WTC11 (cell line): Measurements from ENCODE around the gene IGSF9B. TPM values are rescaled to one million over a fixed set of nuclear protein-coding genes. Genes with fewer than 3 reads are reported as not detected.

Experiments used
- ATAC-seq: fragments of 200-7000 bp; cut with Tn5 transposase; 2 replicates; pipeline ENCODE4 v1.10.0; 2021; ENCODE audit warnings: mild to moderate bottlenecking, moderate library complexity
- CTCF ChIA-PET: fragments of 300-600 bp; sonication (Branson Sonifier 250); formaldehyde crosslinking; loops from one replicate; lab custom pipeline; 2021; ENCODE audit warnings: antibody characterized with exemption; lab: Charles Lee
- POLR2A ChIA-PET: fragments of 350-600 bp; sonication (Branson Sonifier 250); formaldehyde crosslinking; loops from one replicate; lab custom pipeline; 2021; ENCODE audit warnings: antibody characterized with exemption; lab: Charles Lee
- DNase-seq: peaks from one replicate; pipeline ENCODE4 v3.0.0; 2021; ENCODE audit warnings: low spot score
- H3K27ac Mint-ChIP-seq: 2 replicates; pipeline ENCODE4 v1.8.0; 2021; ENCODE audit warnings: mixed read lengths
- H3K27me3 Mint-ChIP-seq: 2 replicates; pipeline ENCODE4 v1.8.0; 2021; ENCODE audit warnings: low read depth, mild to moderate bottlenecking, moderate library complexity, mixed read lengths
- H3K36me3 Mint-ChIP-seq: 2 replicates; pipeline ENCODE4 v1.8.0; 2021; ENCODE audit warnings: mixed read lengths
- H3K4me1 Mint-ChIP-seq: 2 replicates; pipeline ENCODE4 v1.8.0; 2022; ENCODE audit warnings: mixed read lengths
- H3K4me3 Mint-ChIP-seq: 2 replicates; pipeline ENCODE4 v1.8.0; 2021; ENCODE audit warnings: mild to moderate bottlenecking, moderate library complexity, mixed read lengths
- H3K9me3 Mint-ChIP-seq: 2 replicates; pipeline ENCODE4 v1.8.0; 2021; ENCODE audit warnings: mixed read lengths
- CREM ChIP-seq: sonication (generic); formaldehyde crosslinking; IDR thresholded peaks from 2 replicates; pipeline ENCODE4 v1.8.1; 2022; ENCODE audit warnings: mild to moderate bottlenecking, missing genetic modification reagents, moderate library complexity
- GABPB1 ChIP-seq: sonication (generic); formaldehyde crosslinking; IDR thresholded peaks from 2 replicates; pipeline ENCODE4 v1.8.1; 2023; ENCODE audit warnings: mild to moderate bottlenecking, missing genetic modification reagents
- HMGA2 ChIP-seq: fragments of 250-450 bp; sonication (Bioruptor Pico); IDR thresholded peaks from 2 replicates; pipeline ENCODE4 v1.4.0; 2021; ENCODE audit warnings: mild to moderate bottlenecking, moderate library complexity
- IRF2 ChIP-seq: sonication (generic); formaldehyde crosslinking; IDR thresholded peaks from 2 replicates; pipeline ENCODE4 v1.8.0; 2022; ENCODE audit warnings: low read depth, missing genetic modification reagents, borderline replicate concordance
- JUN ChIP-seq: sonication (generic); formaldehyde crosslinking; IDR thresholded peaks from 2 replicates; pipeline ENCODE4 v1.8.0; 2023; ENCODE audit warnings: mild to moderate bottlenecking, missing genetic modification reagents
- NFE2L1 ChIP-seq: sonication (generic); formaldehyde crosslinking; IDR thresholded peaks from 2 replicates; pipeline ENCODE4 v1.8.1; 2023; ENCODE audit warnings: missing genetic modification reagents
- NR2C2 ChIP-seq: sonication (generic); formaldehyde crosslinking; IDR thresholded peaks from 2 replicates; pipeline ENCODE4 v1.8.0; 2022; ENCODE audit warnings: mild to moderate bottlenecking, missing genetic modification reagents
- OVOL2 ChIP-seq: fragments of 250-450 bp; sonication (Bioruptor Pico); IDR thresholded peaks from 2 replicates; pipeline ENCODE4 v1.9.0; 2021; ENCODE audit warnings: mild to moderate bottlenecking, borderline replicate concordance
- RELA ChIP-seq: sonication (generic); formaldehyde crosslinking; IDR thresholded peaks from 2 replicates; pipeline ENCODE4 v1.8.1; 2022; ENCODE audit warnings: missing genetic modification reagents, mild to moderate bottlenecking, borderline replicate concordance
- SMAD3 ChIP-seq: sonication (generic); formaldehyde crosslinking; IDR thresholded peaks from 2 replicates; pipeline ENCODE4 v1.8.0; 2022; ENCODE audit warnings: missing genetic modification reagents, mild to moderate bottlenecking, borderline replicate concordance
- SOX15 ChIP-seq: fragments of 250-450 bp; sonication (Bioruptor Pico); IDR thresholded peaks from 2 replicates; pipeline ENCODE4 v1.9.0; 2021; ENCODE audit warnings: mild to moderate bottlenecking
- ZNF423 ChIP-seq: fragments of 250-450 bp; sonication (Bioruptor Pico); IDR thresholded peaks from 2 replicates; pipeline ENCODE4 v2.1.2; 2022; ENCODE audit warnings: mild to moderate bottlenecking, moderate library complexity
- total RNA-seq: library from RNA; stranded (reverse); gene quantifications from 3 replicates; pipeline ENCODE4 v1.2.3, GENCODE V29; 2021
- TF ChIP-seq, protein P1 (sequence below): fragments of 200-600 bp; IDR thresholded peaks from 2 replicates; pipeline ENCODE4 v1.8.0; 2022; ENCODE audit warnings: antibody characterized with exemption
- TF ChIP-seq, protein P2 (sequence below): sonication (generic); formaldehyde crosslinking; IDR thresholded peaks from 2 replicates; pipeline ENCODE4 v1.8.0; 2022; ENCODE audit warnings: mild to moderate bottlenecking, missing genetic modification reagents
- TF ChIP-seq, protein P3 (sequence below): fragments of 250-450 bp; sonication (Bioruptor Pico); IDR thresholded peaks from 2 replicates; pipeline ENCODE4 v1.9.0; 2021; ENCODE audit warnings: mild to moderate bottlenecking
- TF ChIP-seq, protein P4 (sequence below): sonication (generic); formaldehyde crosslinking; conservative IDR thresholded peaks from 2 replicates; pipeline ENCODE4 v1.8.1; 2023; ENCODE audit warnings: mild to moderate bottlenecking, low read depth, missing genetic modification reagents, moderate library complexity
- TF ChIP-seq, protein P5 (sequence below): sonication (generic); formaldehyde crosslinking; IDR thresholded peaks from 2 replicates; pipeline ENCODE4 v1.8.1; 2022; ENCODE audit warnings: low read depth, mild to moderate bottlenecking, moderate library complexity, missing genetic modification reagents, borderline replicate concordance
- TF ChIP-seq, protein P6 (sequence below): fragments of 250-450 bp; sonication (Bioruptor Pico); IDR thresholded peaks from 2 replicates; pipeline ENCODE4 v2.1.2; 2022; ENCODE audit warnings: mild to moderate bottlenecking, moderate library complexity

The IGSF9B gene
- total RNA-seq, 1 experiment from 2014 or later = 52.7 TPM

DNA sequence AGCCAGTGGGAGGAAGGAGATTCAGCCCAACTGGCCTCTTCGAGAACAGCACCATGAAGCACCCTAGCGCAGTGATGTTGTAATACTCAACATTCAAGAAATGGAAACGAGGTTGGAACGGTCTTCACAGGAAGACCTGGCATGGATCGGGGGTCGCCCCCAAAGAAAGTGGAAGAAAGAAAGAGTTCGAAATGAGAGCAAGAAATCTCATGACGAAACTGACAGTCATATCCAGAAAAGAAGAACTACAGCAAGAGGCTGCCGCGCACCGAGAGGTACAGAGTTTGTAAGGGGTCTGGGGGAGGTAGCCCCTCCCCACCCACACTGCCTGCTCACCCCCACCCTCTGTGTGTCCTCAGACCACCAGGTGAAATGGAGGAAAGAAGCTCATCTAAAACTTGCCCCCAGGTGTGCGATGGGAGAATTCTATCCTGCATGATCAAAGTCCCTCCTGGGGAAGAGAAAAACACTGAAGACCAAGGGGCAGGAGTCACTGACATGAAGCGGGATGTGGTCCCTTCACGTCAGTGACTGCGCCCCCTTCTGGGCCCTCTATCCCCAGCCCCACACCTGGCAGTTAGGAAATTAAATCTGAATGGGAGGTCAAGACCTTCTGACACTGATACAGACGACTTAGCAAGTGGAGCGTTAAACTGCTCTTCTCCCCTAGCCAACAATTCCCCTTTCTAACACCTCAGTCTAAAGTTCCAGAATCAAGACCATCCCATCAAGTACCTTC lies 58.6 kb downstream of the IGSF9B start:
- TF ChIP-seq, protein P1, sequence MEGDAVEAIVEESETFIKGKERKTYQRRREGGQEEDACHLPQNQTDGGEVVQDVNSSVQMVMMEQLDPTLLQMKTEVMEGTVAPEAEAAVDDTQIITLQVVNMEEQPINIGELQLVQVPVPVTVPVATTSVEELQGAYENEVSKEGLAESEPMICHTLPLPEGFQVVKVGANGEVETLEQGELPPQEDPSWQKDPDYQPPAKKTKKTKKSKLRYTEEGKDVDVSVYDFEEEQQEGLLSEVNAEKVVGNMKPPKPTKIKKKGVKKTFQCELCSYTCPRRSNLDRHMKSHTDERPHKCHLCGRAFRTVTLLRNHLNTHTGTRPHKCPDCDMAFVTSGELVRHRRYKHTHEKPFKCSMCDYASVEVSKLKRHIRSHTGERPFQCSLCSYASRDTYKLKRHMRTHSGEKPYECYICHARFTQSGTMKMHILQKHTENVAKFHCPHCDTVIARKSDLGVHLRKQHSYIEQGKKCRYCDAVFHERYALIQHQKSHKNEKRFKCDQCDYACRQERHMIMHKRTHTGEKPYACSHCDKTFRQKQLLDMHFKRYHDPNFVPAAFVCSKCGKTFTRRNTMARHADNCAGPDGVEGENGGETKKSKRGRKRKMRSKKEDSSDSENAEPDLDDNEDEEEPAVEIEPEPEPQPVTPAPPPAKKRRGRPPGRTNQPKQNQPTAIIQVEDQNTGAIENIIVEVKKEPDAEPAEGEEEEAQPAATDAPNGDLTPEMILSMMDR = peak; percentile 37; the same call in 1 of the 2 replicates
- TF ChIP-seq NR2C2 = no peak
- CTCF ChIA-PET = interaction anchor here (0.7 kb wide), 1 partner anchor 364 kb away, joined by 3 read pairs; no protein-coding TSS in a partner anchor
- POLR2A ChIA-PET = no interaction called here

DNA sequence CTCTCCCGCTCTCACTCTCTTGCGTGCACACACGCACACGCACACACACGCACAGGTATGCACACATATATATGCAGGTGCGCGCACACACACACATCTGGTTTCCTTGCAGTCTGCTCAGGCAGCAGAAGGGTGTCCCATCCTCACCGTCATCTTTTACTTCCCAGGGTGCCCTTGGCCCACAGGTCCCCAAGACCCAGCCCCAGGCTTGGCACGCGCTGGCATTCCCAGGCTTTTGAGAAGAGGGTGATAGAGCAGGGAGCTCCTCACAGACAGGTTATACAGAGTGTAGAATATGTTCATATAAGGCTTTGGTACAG lies 59.5 kb downstream of the IGSF9B start:
- CTCF ChIA-PET = interaction anchor here (0.7 kb wide), 1 partner anchor 365 kb away, joined by 3 read pairs; no protein-coding TSS in a partner anchor
- POLR2A ChIA-PET = no interaction called here
- no peak overlapping the region for H3K27ac Mint-ChIP-seq

More for the DNA sequence above, 58.6 kb downstream of the IGSF9B start:
- Mint-ChIP-seq H3K4me3 (no peak overlapping the region), H3K36me3 (peaks cover 17% of the 10 kb centered on the region), H3K9me3 (no peaks in the 10 kb centered on the region), H3K27me3 (no peaks in the 10 kb centered on the region), H3K27ac (peak overlapping the region; percentile 61; the same call in 1 of the 2 replicates), H3K4me1 (peaks cover 40% of the 10 kb centered on the region)
- peak; percentile 70 for DNase-seq
- ATAC-seq = peak; percentile 73

DNA sequence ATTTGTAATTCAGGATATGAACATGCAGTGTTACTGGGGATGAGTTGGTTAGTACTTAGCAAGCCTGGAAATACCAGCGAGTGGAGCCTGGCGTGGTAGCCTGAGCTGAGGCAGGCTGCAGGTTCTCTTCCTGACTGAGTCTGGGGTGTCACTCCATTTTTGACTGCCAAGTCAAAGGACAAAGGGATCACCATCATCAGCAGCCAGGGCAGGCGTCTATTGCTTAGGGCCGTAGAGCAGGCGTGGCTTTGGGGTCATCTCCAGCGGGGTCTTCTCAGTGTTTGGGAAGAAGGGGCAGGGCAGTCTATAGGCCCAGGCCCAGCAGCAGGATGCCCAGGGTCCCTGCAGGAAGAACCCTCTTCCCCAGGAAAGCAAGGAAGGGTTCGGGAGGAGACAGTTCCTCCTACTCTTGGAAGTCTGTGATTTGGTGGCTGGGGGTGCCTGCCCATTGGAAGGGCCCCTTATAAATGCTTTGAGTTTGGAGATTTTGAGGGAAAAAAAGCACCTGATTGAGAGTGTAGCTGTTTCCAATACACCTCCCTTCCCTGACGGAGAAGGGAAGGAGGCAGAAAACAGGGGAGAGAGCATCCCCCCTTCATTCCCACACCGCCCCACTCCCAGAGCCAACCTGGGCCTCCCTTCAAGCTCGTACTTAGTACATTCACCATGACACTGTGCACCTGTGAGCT lies 60.0 kb downstream of the IGSF9B start:
- no peak for TF ChIP-seq OVOL2 (CRISPR knock-in tag)
- TF ChIP-seq SMAD3 = no peak
- TF ChIP-seq, protein P2, sequence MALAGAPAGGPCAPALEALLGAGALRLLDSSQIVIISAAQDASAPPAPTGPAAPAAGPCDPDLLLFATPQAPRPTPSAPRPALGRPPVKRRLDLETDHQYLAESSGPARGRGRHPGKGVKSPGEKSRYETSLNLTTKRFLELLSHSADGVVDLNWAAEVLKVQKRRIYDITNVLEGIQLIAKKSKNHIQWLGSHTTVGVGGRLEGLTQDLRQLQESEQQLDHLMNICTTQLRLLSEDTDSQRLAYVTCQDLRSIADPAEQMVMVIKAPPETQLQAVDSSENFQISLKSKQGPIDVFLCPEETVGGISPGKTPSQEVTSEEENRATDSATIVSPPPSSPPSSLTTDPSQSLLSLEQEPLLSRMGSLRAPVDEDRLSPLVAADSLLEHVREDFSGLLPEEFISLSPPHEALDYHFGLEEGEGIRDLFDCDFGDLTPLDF (CRISPR knock-in tag) = no peak
- TF ChIP-seq, protein P3, sequence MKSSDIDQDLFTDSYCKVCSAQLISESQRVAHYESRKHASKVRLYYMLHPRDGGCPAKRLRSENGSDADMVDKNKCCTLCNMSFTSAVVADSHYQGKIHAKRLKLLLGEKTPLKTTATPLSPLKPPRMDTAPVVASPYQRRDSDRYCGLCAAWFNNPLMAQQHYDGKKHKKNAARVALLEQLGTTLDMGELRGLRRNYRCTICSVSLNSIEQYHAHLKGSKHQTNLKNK (CRISPR knock-in tag) = no peak
- TF ChIP-seq, protein P4, sequence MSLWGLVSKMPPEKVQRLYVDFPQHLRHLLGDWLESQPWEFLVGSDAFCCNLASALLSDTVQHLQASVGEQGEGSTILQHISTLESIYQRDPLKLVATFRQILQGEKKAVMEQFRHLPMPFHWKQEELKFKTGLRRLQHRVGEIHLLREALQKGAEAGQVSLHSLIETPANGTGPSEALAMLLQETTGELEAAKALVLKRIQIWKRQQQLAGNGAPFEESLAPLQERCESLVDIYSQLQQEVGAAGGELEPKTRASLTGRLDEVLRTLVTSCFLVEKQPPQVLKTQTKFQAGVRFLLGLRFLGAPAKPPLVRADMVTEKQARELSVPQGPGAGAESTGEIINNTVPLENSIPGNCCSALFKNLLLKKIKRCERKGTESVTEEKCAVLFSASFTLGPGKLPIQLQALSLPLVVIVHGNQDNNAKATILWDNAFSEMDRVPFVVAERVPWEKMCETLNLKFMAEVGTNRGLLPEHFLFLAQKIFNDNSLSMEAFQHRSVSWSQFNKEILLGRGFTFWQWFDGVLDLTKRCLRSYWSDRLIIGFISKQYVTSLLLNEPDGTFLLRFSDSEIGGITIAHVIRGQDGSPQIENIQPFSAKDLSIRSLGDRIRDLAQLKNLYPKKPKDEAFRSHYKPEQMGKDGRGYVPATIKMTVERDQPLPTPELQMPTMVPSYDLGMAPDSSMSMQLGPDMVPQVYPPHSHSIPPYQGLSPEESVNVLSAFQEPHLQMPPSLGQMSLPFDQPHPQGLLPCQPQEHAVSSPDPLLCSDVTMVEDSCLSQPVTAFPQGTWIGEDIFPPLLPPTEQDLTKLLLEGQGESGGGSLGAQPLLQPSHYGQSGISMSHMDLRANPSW (CRISPR knock-in tag) = no peak
- no peak for TF ChIP-seq NFE2L1 (CRISPR knock-in tag)
- no peak for TF ChIP-seq RELA (CRISPR knock-in tag)
- no peak for TF ChIP-seq CREM (CRISPR knock-in tag)
- TF ChIP-seq, protein P5, sequence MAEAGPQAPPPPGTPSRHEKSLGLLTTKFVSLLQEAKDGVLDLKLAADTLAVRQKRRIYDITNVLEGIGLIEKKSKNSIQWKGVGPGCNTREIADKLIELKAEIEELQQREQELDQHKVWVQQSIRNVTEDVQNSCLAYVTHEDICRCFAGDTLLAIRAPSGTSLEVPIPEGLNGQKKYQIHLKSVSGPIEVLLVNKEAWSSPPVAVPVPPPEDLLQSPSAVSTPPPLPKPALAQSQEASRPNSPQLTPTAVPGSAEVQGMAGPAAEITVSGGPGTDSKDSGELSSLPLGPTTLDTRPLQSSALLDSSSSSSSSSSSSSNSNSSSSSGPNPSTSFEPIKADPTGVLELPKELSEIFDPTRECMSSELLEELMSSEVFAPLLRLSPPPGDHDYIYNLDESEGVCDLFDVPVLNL (CRISPR knock-in tag) = no peak
- no peak for TF ChIP-seq GABPB1 (CRISPR knock-in tag)
- no peak for TF ChIP-seq IRF2 (CRISPR knock-in tag)
- TF ChIP-seq, protein P6, sequence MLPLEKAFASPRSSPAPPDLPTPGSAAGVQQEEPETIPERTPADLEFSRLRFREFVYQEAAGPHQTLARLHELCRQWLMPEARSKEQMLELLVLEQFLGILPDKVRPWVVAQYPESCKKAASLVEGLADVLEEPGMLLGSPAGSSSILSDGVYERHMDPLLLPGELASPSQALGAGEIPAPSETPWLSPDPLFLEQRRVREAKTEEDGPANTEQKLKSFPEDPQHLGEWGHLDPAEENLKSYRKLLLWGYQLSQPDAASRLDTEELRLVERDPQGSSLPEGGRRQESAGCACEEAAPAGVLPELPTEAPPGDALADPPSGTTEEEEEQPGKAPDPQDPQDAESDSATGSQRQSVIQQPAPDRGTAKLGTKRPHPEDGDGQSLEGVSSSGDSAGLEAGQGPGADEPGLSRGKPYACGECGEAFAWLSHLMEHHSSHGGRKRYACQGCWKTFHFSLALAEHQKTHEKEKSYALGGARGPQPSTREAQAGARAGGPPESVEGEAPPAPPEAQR (CRISPR knock-in tag) = no peak
- TF ChIP-seq HMGA2 (CRISPR knock-in tag) = no peak
- TF ChIP-seq JUN (CRISPR knock-in tag) = no peak
- TF ChIP-seq SOX15 (CRISPR knock-in tag) = no peak
- Mint-ChIP-seq H3K27me3 (no peaks in the 10 kb centered on the region), H3K4me1 (peaks cover 40% of the 10 kb centered on the region), H3K4me3 (no peak overlapping the region), H3K9me3 (no peaks in the 10 kb centered on the region), H3K27ac (no peak overlapping the region), H3K36me3 (peaks cover 17% of the 10 kb centered on the region)
- ChIA-PET CTCF (interaction anchor here (0.7 kb wide), 1 partner anchor 365 kb away, joined by 3 read pairs; no protein-coding TSS in a partner anchor), POLR2A (no interaction called here)
- no peak for ATAC-seq
- no peak for DNase-seq

More for the DNA sequence above, 59.5 kb downstream of the IGSF9B start:
- peaks cover 17% of the 10 kb centered on the region for H3K36me3 Mint-ChIP-seq
- H3K4me1 Mint-ChIP-seq = peaks cover 40% of the 10 kb centered on the region
- H3K4me3 Mint-ChIP-seq = no peak overlapping the region
- ATAC-seq (no peak), DNase-seq (no peak)
- no peaks in the 10 kb centered on the region for H3K27me3 Mint-ChIP-seq
- no peaks in the 10 kb centered on the region for H3K9me3 Mint-ChIP-seq
- TF ChIP-seq ZNF423 (CRISPR knock-in tag) = no peak
